ENCODE measurements around the gene ALK.

Gene ALK

DNA sequence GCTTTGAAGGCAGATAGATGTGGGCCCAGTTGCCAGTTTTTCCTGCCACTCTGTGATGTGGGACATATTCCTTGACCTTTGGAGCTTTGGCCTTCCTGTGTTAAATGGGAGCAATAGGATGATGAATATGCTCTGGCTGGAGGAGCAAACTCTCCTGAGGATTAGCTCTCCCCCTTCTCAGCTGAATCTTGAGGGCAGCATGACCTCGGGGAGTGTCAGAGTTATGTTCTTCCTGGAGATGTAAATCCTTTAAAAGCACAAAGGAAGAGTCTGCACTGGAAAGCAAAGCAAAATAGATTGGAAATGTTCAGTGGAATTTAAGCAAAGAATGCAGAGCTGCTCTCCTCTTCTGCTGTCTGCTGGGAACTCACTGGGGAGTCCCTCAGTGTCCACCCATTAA is 160.1 kb downstream of the ALK start:
- intact Hi-C loops (cut with DNase I; ENCODE audit: low total_unique reads), result no loop called here
- Histone ChIP-seq H3K9me3 (no peaks in the 10 kb centered on the region), H3K4me3 (no peak overlapping the region), H3K27ac (no peak overlapping the region), H3K4me1 (no peaks in the 10 kb centered on the region), H3K27me3 (no peaks in the 10 kb centered on the region), H3K36me3 (no peaks in the 10 kb centered on the region)
- DNase-seq, result no peak
- TF ChIP-seq, protein P1, sequence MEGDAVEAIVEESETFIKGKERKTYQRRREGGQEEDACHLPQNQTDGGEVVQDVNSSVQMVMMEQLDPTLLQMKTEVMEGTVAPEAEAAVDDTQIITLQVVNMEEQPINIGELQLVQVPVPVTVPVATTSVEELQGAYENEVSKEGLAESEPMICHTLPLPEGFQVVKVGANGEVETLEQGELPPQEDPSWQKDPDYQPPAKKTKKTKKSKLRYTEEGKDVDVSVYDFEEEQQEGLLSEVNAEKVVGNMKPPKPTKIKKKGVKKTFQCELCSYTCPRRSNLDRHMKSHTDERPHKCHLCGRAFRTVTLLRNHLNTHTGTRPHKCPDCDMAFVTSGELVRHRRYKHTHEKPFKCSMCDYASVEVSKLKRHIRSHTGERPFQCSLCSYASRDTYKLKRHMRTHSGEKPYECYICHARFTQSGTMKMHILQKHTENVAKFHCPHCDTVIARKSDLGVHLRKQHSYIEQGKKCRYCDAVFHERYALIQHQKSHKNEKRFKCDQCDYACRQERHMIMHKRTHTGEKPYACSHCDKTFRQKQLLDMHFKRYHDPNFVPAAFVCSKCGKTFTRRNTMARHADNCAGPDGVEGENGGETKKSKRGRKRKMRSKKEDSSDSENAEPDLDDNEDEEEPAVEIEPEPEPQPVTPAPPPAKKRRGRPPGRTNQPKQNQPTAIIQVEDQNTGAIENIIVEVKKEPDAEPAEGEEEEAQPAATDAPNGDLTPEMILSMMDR (IDR thresholded peaks at IDR 0.05), result no peak

- no peaks in the 10 kb centered on the region for H3K36me3 ChIP-seq
- no peak overlapping the region for H3K27ac ChIP-seq
- H3K9me3 ChIP-seq, result no peaks in the 10 kb centered on the region
- no peak for DNase-seq
- TF ChIP-seq, protein P1 (IDR thresholded peaks at IDR 0.05), result no peak
- H3K4me3 ChIP-seq, result no peak overlapping the region
- no peaks in the 10 kb centered on the region for H3K27me3 ChIP-seq
- intact Hi-C loops (cut with DNase I; ENCODE audit: low total_unique reads), result no loop called here
- no peaks in the 10 kb centered on the region for H3K4me1 ChIP-seq
Observed at GRCh38 chr2:29760008-29760407, 161.4 kb downstream of the ALK start.

- no peak overlapping the region for H3K4me3 ChIP-seq
- no peaks in the 10 kb centered on the region for H3K36me3 ChIP-seq
- H3K9me3 ChIP-seq, result no peaks in the 10 kb centered on the region
- intact Hi-C loops (cut with DNase I; ENCODE audit: low total_unique reads), result no loop called here
- no peaks in the 10 kb centered on the region for H3K4me1 ChIP-seq
- TF ChIP-seq, protein P1 (IDR thresholded peaks at IDR 0.05), result no peak
- no peaks in the 10 kb centered on the region for H3K27me3 ChIP-seq
- no peak overlapping the region for H3K27ac ChIP-seq
- no peak for DNase-seq
Observed at GRCh38 chr2:29759360-29759759, 162.0 kb downstream of the ALK start.

- no peak for DNase-seq
- intact Hi-C loops (cut with DNase I; ENCODE audit: low total_unique reads), result no loop called here
- Histone ChIP-seq H3K36me3 (no peaks in the 10 kb centered on the region), H3K4me1 (peaks cover 0 to 18% (median 11%) of the 10 kb centered on the region in 4 donors), H3K27me3 (no peaks in the 10 kb centered on the region), H3K9me3 (no peaks in the 10 kb centered on the region), H3K27ac (no peak overlapping the region), H3K4me3 (no peak overlapping the region)
- TF ChIP-seq, protein P1 (IDR thresholded peaks at IDR 0.05), result no peak
Observed at GRCh38 chr2:29755829-29756228, 165.6 kb downstream of the ALK start.

GRCh38 chr2:29755233-29755632 is 166.2 kb downstream of the ALK start:
- intact Hi-C loops (cut with DNase I; ENCODE audit: low total_unique reads), result no loop called here
- Histone ChIP-seq H3K4me1 (peaks cover 0 to 18% (median 11%) of the 10 kb centered on the region in 4 donors), H3K27ac (no peak overlapping the region), H3K27me3 (no peaks in the 10 kb centered on the region), H3K4me3 (no peak overlapping the region), H3K9me3 (no peaks in the 10 kb centered on the region), H3K36me3 (no peaks in the 10 kb centered on the region)
- TF ChIP-seq, protein P1 (IDR thresholded peaks at IDR 0.05), result no peak
- DNase-seq, result no peak

All from tibial artery (tissue), 4 donors.